Mammary epithelial cell (primary cell): ENCODE measurements around the gene ONECUT3.

Experiments used
- EZH2 ChIP-seq: IDR thresholded peaks from 2 replicates; pipeline ENCODE4 v1.6.1; 2012; ENCODE audit warnings: low read length, inconsistent platforms, borderline replicate concordance
- TF ChIP-seq, protein P1 (sequence below), 2 donors: IDR thresholded peaks in 1 of 2; conservative IDR thresholded peaks in 1 of 2; 2 replicates each; pipeline ENCODE4 v1.5.1; 2011 to 2012; ENCODE audit warnings: inconsistent platforms in 2 of 2, low read length in 2 of 2, mild to moderate bottlenecking in 2 of 2, control low read depth in 1 of 2, low read depth in 1 of 2; ENCODE audit not compliant: insufficient read depth in 1 of 2; ENCODE audit errors: extremely low read depth in 1 of 2

DNA sequence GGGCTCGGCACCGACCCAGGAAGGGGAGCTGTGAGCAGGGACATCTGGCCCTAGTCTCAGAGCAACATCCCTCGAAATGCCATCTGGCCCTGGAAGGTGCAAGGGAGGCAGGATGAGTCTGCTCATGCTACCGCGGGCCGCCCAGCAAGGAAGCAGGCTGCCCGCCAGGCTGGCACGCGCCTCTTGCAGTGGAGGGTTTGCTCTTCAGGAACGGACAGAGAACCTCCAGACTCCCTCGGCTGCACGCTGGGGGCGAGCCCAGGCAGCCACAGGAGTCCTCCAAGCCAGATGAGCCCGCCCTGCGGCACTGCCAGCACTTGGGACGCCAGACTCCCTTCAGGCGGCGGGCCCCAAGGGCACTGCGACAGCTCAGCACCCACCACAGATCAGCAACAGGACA, 68.9 kb downstream of the ONECUT3 start:
- TF ChIP-seq, protein P1, sequence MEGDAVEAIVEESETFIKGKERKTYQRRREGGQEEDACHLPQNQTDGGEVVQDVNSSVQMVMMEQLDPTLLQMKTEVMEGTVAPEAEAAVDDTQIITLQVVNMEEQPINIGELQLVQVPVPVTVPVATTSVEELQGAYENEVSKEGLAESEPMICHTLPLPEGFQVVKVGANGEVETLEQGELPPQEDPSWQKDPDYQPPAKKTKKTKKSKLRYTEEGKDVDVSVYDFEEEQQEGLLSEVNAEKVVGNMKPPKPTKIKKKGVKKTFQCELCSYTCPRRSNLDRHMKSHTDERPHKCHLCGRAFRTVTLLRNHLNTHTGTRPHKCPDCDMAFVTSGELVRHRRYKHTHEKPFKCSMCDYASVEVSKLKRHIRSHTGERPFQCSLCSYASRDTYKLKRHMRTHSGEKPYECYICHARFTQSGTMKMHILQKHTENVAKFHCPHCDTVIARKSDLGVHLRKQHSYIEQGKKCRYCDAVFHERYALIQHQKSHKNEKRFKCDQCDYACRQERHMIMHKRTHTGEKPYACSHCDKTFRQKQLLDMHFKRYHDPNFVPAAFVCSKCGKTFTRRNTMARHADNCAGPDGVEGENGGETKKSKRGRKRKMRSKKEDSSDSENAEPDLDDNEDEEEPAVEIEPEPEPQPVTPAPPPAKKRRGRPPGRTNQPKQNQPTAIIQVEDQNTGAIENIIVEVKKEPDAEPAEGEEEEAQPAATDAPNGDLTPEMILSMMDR (conservative IDR thresholded peaks at IDR 0.05 in 1 of 2, IDR thresholded peaks at IDR 0.05 in 1 of 2; ENCODE audit: extremely low read depth in 1 of 2, insufficient read depth in 1 of 2, low read depth in 1 of 2, low read length in 2 of 2): no peak
- TF ChIP-seq EZH2: no peak
